ENCODE measurements around the gene ZCCHC14.

The ZCCHC14 gene

GRCh38 chr16:87492721-87493607 is at the start of gene ZCCHC14:
Gene ZCCHC14 (minus strand): TSS chr16:87493024. CDS start chr16:87492238, 786 bp downstream.
- peak; percentile 98 for DNase-seq

GRCh38 chr16:87541872-87542234 is 49.0 kb upstream of the ZCCHC14 start:
- no peak for DNase-seq

DNA sequence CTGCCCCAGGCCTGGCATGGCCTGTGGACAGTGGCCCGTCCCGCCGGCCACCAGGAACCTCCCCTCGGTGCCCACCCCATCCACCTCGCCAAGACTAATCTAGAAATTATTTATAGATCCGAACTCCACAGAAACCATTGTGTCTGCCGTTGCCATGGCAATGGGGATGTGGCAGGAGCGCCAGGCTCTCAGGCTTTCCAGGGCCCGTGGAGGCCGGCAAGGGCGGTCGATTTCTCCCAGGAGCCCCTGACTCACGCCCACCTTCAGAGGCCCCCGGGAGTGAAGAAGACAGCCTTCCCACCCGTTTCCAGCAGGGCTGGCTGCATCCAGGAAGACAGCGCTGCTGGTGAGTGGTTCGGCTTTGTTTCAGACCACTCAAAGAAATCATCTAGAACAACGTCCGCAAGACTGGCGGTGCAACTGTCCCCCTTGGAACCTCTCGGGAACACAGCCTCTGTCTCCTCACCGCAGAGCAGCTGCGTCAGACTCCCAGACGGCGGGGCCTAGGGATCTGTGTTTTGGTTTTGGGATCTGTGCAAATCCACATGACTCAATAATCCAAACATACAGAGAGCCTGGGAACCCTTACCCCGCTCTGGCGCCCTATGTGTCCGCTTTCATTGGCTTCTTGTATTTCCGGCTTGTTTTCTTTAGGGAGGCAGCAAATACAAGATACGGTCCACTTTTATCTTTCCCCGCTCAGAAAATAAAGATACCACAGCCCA is 48.5 kb upstream of the ZCCHC14 start:
- peak; percentile 37 for DNase-seq

- no peak for DNase-seq
These were observed 48.0 kb upstream of the ZCCHC14 start for GRCh38 chr16:87540897-87541146.

- DNase-seq = no peak
These were observed 47.5 kb upstream of the ZCCHC14 start for GRCh38 chr16:87540072-87540896.

DNA sequence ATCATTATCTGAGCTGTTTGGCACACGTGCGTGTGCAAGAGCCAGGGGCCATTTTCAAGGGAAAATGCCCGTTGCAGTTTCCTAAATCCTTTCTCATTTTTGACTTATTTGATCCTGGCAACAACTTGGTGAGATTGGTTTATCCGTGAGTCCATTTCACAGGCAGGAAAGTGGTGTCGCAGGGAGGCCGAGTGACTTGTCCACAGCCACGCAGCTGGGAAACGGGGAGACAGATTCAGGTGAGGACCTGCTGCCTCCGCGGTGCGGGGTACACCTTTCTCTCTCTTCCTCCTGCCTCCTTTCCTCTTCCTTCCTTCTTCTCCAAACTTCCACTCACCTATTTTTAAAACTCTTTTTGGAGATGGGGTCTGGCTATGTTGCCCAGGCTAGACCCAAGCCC is 46.3 kb upstream of the ZCCHC14 start:
- no peak for DNase-seq

DNA sequence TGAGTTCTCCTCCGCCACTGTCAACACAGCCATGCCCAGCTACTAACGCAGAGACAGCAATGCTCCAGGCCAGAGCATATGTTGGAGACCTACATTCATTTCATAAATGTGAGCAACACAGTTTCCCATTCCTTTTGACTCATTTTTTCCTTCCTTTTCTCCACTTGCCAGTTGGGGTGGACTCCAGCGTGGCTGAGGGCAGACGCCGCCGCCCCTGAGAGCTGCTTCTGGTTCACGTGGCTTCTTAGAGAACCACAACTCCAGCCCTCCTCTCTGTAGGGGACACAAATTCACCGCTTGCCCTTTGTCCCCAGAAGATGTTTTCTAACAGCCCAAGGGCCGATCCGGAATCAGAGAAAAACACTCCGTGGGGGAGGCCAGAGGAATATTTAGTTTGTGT is 45.8 kb upstream of the ZCCHC14 start:
- DNase-seq = no peak

DNA sequence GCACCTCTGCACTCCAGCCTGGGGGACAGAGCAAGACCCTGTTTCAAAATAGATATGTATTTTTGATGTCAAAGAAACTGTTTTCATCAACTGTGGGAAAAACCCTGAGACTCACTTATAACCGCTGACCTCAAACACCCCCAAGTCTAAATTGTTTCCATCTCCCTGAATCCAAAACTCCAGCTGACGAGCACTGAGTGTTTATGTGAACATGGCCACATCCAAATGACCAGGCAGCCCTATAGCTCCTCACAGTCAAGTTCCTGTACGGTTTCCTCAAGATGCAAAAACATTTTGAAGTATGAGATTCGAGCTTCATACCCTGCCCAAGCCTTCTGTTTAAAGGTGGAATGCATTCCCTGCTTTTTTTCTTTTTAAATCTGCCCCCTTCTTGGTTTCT is 45.3 kb upstream of the ZCCHC14 start:
- no peak for DNase-seq

DNA sequence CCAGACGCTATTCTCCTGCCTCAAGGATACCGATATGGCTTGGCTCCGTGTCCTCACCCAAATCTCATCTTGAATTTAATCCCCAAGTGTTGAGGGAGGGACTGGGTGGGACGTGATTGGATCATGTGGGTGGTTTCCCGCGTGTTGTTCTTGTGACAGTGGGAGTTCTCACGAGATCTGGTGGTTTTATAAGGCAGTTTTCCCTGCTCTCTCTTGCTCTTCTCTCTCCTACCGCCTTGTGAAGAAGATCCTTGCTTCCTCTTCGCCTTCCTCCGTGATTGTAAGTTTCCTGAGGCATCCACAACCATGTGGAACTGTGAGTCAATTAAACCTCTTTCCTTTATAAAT is 43.9 kb upstream of the ZCCHC14 start:
- no peak for DNase-seq

DNA sequence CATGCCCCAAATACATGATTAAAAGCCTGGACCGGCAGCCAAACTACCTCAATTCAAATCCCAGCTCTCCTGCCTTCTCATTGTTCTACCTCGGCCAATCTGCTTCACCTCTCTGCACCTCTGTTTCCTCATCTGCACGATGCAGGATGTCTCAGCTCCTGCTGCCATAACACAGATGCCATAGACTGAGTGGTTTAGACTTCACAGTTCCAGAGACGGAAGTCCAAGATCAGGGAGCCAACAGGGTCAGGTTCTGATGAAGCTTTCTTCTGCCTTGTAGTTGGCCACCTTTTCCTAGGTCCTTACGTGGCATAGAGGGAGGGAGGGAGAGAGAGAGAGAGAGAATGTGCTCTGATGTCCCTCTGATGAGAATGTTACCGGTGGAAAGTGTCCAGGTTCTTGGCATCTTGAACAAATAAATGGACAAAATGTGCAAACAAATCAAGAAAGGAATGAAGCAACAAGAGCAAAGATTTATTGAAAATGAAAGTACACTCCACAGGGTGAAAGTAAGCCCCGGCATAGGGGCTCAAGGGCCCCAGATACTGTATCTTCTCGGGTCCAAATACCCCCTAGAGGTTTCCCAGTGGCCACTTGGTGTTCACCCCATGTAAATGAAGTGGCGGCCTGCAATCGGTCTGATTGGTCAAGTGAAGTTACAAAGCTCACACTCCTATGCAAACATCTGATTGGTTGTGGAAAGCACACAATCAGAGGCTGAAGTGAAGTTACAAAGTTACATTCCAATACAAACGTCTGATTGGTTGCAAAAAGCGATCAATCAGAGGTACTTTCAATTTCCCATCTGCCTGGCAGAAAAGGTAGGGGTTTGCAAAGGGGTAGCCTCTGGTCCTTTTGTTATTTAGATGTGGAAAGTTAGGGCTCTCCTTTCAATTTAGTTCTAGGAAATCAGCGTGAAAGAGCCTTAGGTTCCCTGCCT is 43.3 kb upstream of the ZCCHC14 start:
- DNase-seq = no peak

- no peak for DNase-seq
These were observed 42.6 kb upstream of the ZCCHC14 start for GRCh38 chr16:87535457-87535854.

DNA sequence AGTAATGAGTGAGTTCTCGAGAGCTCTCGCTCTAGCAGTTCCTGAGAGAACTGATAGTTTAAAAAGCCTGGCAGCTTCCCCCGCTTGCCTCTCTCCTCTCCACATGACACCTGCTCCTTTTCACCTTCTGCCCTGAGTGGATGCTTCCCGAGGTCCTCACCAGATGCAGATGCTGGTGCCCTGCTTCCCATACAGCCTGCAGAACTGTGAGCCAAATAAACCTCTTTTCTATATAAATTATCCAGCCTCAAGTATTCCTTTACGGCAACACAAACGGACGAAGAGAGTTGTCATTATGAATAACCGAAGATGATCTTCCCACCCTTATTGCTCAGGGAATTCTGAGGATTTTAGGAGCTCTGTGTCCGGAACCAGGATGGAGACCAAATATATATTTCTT is 41.9 kb upstream of the ZCCHC14 start:
- no peak for DNase-seq

GRCh38 chr16:87534030-87534653 is 41.3 kb upstream of the ZCCHC14 start:
- DNase-seq = no peak

GRCh38 chr16:87533061-87533460 is 40.2 kb upstream of the ZCCHC14 start:
- no peak for DNase-seq

- no peak for DNase-seq
These were observed 38.6 kb upstream of the ZCCHC14 start for GRCh38 chr16:87531418-87531817.

DNA sequence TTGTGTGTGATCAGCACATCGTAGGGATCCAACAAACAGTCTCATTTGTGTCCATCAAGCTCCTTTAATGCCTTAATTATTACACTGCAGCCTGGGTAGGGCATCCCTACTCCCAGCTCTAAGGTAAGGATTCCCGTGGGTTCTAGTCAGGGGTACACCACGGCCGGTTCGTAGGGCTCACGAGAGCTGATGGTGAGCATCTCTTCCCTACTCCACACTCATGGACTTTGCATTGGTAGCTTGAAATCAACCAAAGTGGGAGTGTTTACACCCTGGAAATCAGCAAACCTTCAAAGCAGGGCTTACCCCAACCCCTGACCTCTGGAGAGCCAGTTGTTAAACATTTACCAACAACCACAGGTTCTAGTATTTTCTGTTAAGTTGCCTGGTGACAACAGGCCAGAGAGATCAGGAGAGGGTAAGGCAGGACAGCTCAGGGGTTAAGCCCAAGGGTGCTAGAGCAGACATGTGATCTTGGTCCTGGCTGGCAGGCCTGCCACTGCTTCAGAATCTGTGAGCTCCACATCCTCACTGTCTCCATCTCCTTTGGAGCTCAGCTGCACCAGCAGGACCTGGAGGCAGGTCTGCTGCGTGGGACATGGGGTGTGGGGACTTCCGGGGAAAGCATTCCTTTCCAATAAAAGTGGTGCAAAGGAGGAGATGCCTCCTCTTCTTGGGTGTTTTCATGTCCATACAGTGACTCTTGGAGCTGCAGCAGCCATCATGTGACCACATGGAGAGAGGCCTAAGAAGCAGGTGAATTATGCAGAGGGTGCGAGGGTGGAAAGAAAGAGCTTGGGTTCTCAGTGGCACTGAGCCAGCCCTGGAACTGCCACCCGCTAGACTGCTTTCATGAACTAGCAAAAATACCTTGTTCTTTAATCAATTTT is 36.1 kb upstream of the ZCCHC14 start:
- no peak for DNase-seq

DNA sequence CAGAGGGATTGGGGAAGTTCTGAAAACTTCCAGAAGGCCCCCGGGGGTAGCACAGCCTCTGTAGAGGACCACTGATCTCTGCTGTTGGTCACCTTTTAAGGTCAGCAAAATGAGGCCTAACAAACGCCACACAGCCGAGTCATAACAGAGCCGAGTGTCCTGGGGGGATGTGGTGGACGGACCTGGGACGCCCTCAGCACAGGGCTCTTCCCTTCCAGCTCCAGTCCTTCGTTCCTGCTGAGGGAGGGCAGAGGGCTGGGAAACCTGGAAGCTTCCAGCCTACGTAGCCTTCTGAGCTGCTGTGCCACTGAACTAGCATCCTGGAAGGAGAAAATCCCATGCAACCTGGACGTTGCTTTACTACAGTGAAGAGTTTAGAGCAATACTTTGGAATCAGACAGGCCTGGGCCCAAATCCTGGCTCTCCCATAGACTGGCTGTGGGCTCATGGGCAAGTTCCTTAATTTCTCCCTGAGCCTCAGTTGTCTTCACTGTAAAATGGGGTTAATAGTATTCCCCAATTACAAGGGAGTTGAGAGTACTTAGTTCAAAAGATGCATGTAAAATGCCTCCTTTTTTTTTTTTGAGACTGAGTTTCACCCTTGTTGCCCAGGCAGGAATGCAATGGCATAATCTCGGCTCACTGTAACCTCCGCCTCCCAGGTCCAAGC is 34.4 kb upstream of the ZCCHC14 start:
- DNase-seq = no peak

DNA sequence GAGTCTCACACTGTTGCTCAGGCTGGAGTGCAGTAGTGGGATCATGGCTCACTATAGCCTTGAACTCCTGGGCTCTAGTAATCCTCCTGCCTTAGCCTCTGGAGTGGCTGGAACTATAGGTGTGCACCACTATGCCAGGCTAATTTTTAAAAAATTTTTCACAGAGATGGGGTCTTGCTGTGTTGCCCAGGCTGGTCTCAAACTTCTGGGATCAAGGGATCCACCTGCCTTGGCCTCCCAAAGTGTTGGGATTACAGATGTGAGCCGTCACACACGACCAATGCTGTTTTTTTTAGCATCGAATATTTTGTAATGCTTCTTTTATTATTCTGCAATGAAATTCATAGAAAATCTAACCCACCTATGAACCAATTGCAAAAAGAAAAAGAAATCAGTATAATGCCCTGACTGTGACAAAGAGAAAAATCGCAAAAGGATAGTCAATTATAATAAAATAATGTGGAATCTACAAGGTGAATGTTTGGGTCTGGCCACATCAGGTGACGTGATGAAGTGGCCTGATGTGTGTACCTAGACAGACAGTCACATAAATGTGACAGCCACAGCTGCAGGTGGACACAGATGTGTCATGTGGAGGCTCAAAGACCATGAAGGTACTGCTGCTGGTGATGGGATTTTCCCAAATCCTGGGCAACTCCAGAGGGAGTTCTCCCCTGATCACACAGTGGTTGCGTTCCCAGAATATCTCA is 33.6 kb upstream of the ZCCHC14 start:
- DNase-seq = no peak

GRCh38 chr16:87525352-87525751 is 32.5 kb upstream of the ZCCHC14 start:
- DNase-seq = no peak

DNA sequence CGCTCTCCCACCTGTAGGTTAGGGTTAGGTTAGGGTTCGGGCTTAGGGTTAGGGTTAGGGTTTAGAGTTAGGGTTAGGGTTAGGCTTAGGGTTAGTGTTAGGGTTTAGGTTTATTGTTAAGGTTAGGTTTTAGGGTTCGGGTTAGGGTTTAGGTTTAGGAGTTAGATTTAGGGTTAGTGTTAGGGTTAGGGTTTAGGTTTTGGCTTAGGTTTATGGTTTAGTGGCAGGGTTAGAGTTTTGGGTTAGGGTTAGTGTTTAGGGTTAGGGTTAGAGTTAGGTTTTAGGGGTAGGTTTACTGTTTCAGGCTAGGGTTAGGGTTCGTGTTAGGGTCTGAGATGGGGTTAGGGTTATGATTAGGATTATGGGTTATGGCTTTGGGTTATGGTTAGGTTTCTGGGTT is 31.6 kb upstream of the ZCCHC14 start:
- DNase-seq = no peak
